Measurements from ENCODE around the gene PHPT1. TPM values are rescaled to one million over a fixed set of nuclear protein-coding genes. Genes with fewer than 3 reads are reported as not detected.

Gene PHPT1
- total and polyA plus RNA-seq, 8 donors, result 66.1 to 151 (median 100) TPM

DNA sequence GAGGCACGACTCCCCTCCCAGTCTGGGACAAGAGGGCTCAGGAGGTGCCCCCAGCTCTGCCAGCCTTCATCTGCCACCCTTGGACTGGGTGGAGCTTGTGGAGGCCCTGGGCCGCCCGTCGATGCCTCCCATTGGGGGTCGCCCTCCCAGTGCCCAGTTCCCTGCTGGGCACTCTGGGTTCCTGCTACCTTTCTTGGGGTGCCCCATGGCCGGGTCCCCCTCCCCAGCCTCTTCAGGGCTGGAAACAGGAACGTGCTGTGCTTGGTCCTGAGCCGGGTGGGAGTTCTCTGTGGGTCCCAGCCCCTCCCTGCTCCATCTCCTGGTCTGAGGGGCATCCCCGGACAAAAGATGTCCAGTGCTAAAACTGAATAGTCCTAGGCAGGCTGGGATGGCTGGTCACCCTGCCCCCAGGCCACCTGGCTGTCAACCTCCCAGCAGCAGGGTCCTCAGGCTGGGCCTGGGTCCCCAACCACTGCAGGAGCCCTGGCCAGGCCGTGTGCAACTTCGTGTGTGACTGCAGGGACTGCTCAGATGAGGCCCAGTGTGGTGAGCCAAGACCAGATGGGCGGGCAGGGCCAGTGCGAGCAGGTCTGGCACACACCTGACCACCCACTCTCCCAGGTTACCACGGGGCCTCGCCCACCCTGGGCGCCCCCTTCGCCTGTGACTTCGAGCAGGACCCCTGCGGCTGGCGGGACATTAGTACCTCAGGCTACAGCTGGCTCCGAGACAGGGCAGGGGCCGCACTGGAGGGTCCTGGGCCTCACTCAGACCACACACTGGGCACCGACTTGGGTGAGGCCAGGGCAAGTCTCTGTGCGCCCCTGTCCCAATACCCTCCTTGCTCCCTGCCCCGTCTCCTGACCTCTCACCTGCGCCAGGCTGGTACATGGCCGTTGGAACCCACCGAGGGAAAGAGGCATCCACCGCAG is 3.7 kb downstream of the PHPT1 start:
- intact Hi-C loops (cut with DNase I), result loop anchor here in 1 of 2 donors (10.0 kb wide), 1 partner anchor 82 kb away; no protein-coding TSS in a partner anchor
- peaks cover 0 to 7% of the 10 kb centered on the region in 2 donors for H3K27me3 ChIP-seq
- H3K4me1 ChIP-seq, result peaks cover 14 to 22% of the 10 kb centered on the region in 2 donors
- TF ChIP-seq, protein P1, sequence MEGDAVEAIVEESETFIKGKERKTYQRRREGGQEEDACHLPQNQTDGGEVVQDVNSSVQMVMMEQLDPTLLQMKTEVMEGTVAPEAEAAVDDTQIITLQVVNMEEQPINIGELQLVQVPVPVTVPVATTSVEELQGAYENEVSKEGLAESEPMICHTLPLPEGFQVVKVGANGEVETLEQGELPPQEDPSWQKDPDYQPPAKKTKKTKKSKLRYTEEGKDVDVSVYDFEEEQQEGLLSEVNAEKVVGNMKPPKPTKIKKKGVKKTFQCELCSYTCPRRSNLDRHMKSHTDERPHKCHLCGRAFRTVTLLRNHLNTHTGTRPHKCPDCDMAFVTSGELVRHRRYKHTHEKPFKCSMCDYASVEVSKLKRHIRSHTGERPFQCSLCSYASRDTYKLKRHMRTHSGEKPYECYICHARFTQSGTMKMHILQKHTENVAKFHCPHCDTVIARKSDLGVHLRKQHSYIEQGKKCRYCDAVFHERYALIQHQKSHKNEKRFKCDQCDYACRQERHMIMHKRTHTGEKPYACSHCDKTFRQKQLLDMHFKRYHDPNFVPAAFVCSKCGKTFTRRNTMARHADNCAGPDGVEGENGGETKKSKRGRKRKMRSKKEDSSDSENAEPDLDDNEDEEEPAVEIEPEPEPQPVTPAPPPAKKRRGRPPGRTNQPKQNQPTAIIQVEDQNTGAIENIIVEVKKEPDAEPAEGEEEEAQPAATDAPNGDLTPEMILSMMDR (IDR thresholded peaks at IDR 0.05), result no peak
- no peaks in the 10 kb centered on the region for H3K9me3 ChIP-seq
- no peak overlapping the region for H3K4me3 ChIP-seq
- DNase-seq (peak in 1 of 4 donors; percentile 73), ATAC-seq (no peak)
- peaks cover 0 to 15% of the 10 kb centered on the region in 2 donors for H3K36me3 ChIP-seq
- H3K27ac ChIP-seq, result no peak overlapping the region

DNA sequence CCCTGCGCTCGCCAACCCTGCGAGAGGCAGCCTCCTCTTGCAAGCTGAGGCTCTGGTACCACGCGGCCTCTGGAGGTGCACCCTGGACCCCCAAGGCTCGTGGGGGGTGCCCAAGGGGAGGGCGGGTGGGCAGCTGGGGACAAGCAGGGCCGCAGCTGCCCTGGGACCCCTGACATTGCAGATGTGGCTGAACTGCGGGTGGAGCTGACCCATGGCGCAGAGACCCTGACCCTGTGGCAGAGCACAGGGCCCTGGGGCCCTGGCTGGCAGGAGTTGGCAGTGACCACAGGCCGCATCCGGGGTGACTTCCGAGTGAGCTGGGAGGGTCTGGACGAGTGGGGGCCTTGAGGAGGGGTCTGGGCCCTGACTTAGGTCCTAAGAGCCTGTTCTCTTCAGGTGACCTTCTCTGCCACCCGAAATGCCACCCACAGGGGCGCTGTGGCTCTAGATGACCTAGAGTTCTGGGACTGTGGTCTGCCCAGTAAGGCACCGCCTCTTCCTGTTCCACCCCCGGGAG is 4.4 kb downstream of the PHPT1 start:
- peaks cover 14 to 19% of the 10 kb centered on the region in 2 donors for H3K4me1 ChIP-seq
- H3K27ac ChIP-seq, result no peak overlapping the region
- H3K27me3 ChIP-seq, result no peaks in the 10 kb centered on the region
- intact Hi-C loops (cut with DNase I), result loop anchor here in 1 of 2 donors (10.0 kb wide), 1 partner anchor 81 kb away; no protein-coding TSS in a partner anchor
- peaks cover 0 to 18% of the 10 kb centered on the region in 2 donors for H3K36me3 ChIP-seq
- no peaks in the 10 kb centered on the region for H3K9me3 ChIP-seq
- ATAC-seq (no peak), DNase-seq (no peak)
- H3K4me3 ChIP-seq, result no peak overlapping the region
- TF ChIP-seq, protein P1 (IDR thresholded peaks at IDR 0.05), result no peak

DNA sequence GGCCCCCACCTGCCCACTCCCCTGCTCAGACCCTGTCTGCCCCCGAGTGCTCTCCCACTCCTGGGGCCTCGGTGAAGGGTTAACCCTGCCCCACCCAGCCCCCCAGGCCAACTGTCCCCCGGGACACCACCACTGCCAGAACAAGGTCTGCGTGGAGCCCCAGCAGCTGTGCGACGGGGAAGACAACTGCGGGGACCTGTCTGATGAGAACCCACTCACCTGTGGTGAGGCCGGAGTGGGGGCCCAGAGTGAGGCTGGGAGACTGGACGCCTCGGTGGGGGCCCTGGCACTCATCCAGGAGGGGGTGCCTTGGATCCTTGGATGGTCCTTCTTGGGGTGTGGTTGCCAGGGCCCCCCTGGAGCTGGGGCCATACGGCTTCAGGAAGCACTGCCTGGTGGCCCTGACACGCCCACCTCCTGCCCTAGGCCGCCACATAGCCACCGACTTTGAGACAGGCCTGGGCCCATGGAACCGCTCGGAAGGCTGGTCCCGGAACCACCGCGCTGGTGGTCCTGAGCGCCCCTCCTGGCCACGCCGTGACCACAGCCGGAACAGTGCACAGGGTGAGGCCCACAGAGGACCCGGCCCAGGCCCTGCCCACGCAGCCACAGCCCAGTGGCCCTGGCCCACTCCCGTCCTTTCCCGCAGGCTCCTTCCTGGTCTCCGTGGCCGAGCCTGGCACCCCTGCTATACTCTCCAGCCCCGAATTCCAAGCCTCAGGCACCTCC is 5.1 kb downstream of the PHPT1 start:
- ATAC-seq (no peak), DNase-seq (peak in 1 of 4 donors; percentile 72)
- H3K27me3 ChIP-seq, result no peaks in the 10 kb centered on the region
- TF ChIP-seq, protein P1 (IDR thresholded peaks at IDR 0.05), result no peak
- intact Hi-C loops (cut with DNase I), result loop anchor here in 1 of 2 donors (10.0 kb wide), 1 partner anchor 81 kb away; no protein-coding TSS in a partner anchor
- H3K4me3 ChIP-seq, result no peak overlapping the region
- H3K4me1 ChIP-seq, result peaks cover 14 to 25% of the 10 kb centered on the region in 2 donors
- H3K36me3 ChIP-seq, result peaks cover 0 to 21% of the 10 kb centered on the region in 2 donors
- no peak overlapping the region for H3K27ac ChIP-seq
- H3K9me3 ChIP-seq, result no peaks in the 10 kb centered on the region

DNA sequence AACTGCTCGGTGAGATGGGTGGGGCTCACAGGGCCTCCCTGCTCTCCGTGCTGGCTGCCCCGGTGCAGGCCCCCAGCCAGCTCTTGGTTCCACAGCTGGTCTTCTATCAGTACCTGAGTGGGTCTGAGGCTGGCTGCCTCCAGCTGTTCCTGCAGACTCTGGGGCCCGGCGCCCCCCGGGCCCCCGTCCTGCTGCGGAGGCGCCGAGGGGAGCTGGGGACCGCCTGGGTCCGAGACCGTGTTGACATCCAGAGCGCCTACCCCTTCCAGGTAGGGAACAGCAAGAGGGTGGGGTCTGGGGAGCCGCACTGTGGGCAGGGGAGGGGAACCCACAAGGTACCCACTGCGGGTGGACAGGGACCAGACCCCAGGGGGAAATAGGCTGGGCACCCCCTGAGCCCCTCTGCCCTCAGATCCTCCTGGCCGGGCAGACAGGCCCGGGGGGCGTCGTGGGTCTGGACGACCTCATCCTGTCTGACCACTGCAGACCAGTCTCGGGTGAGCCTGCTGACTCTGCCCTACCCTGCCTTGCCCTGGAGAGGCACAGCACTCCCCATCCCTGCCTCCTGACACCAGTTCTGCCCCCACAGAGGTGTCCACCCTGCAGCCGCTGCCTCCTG is 5.7 kb downstream of the PHPT1 start:
- peaks cover 0 to 24% of the 10 kb centered on the region in 2 donors for H3K36me3 ChIP-seq
- H3K27ac ChIP-seq, result no peak overlapping the region
- H3K4me1 ChIP-seq, result peaks cover 10 to 21% of the 10 kb centered on the region in 2 donors
- ATAC-seq, result no peak
- intact Hi-C loops (cut with DNase I), result loop anchor here in 1 of 2 donors (10.0 kb wide), 1 partner anchor 80 kb away; no protein-coding TSS in a partner anchor
- TF ChIP-seq, protein P1 (IDR thresholded peaks at IDR 0.05), result no peak
- H3K4me3 ChIP-seq, result no peak overlapping the region
- DNase-seq, result peak in 1 of 4 donors; percentile 65
- H3K27me3 ChIP-seq, result no peaks in the 10 kb centered on the region
- no peaks in the 10 kb centered on the region for H3K9me3 ChIP-seq
